GM10266 (cell line): ENCODE results near the gene TPM1.

Experiments
- DNase-seq: peaks from one replicate; pipeline ENCODE4 v3.0.0; 2012; ENCODE audit errors: extremely low spot score
- CTCF ChIP-seq: IDR thresholded peaks from 2 replicates; pipeline ENCODE4 v1.5.1; 2012; ENCODE audit warnings: mild to moderate bottlenecking, low read depth; ENCODE audit not compliant: control insufficient read depth, insufficient read depth; ENCODE audit errors: missing control alignments

The TPM1 gene

GRCh38 chr15:63057468-63058345 is 15.2 kb downstream of the TPM1 start:
- no peak for TF ChIP-seq CTCF
- no peak for DNase-seq

- no peak for TF ChIP-seq CTCF
- DNase-seq: no peak
These were observed 16.5 kb downstream of the TPM1 start for GRCh38 chr15:63059075-63059474.

- no peak for DNase-seq
- TF ChIP-seq CTCF: no peak
These were observed 17.1 kb downstream of the TPM1 start for GRCh38 chr15:63059573-63060216.

GRCh38 chr15:63060699-63061098 is 18.2 kb downstream of the TPM1 start:
- TF ChIP-seq CTCF: no peak
- DNase-seq: no peak

- TF ChIP-seq CTCF: no peak
- no peak for DNase-seq
These were observed 19.4 kb downstream of the TPM1 start for GRCh38 chr15:63061975-63062374.

- no peak for DNase-seq
- no peak for TF ChIP-seq CTCF
These were observed 20.7 kb downstream of the TPM1 start for GRCh38 chr15:63063164-63063756.

- DNase-seq: no peak
- no peak for TF ChIP-seq CTCF
These were observed 21.4 kb downstream of the TPM1 start for GRCh38 chr15:63063877-63064409.
